Measurements from ENCODE around the gene ERGIC1.

Gene ERGIC1

DNA sequence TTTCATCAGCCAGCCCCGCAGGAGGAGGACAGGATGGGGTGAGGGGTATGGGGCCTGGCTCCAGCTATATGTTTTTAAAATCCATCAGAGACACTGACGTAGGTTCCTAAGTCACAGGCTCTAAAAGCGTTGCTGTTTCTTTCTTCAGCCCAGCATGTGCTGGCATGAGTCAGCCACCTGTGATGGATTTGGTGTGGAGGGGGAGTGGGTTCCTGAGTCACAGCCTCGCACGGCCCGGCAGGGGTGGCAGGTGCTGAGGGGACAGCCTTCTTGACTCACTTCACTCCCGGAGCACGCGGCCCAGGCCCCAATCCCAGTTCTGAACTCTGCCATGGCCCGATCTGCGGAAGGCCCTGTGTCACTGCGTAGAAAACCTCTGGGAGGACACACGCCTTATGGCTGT, 86.4 kb downstream of the ERGIC1 start:
- Histone ChIP-seq H3K27ac (0 out of 2 replicates have a peak overlapping the region, but pooled peaks have one; percentile 18), H3K4me3 (no peak overlapping the region), H4K20me1 (peaks cover 70% of the 10 kb centered on the region), H3K27me3 (no peaks in the 10 kb centered on the region), H3K9me3 (no peaks in the 10 kb centered on the region), H3K4me2 (no peak overlapping the region), H3K4me1 (peaks cover 44% of the 10 kb centered on the region), H3K9ac (no peak overlapping the region; the same call in 1 of the 2 replicates), H3K36me3 (peaks cover 96% of the 10 kb centered on the region)
- no peak for TF ChIP-seq Cebpa-rat (IDR thresholded peaks at IDR 0.05)

DNA sequence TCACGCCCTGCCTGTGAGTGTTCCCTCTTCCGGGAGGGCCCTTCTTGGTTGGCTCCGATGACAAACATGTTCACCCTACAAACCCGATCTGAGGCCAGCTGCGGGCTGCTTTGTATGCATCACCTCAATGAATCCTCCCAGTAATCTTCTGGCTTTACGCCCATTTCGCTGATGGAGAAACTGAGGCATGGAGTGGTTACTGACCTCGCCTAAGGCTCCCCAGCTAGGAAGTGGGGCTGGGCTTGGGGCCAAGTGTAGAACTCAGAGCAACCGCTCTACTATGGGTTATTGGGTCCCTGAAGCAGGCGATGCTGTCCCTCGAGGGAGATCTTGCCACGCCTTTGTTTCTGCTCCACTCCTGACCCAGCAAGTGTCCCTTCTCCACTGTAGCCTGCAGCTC, 86.9 kb downstream of the ERGIC1 start:
- no peak for TF ChIP-seq Cebpa-rat (IDR thresholded peaks at IDR 0.05)
- Histone ChIP-seq H4K20me1 (peaks cover 70% of the 10 kb centered on the region), H3K27ac (no peak overlapping the region), H3K36me3 (peaks cover 96% of the 10 kb centered on the region), H3K4me1 (peaks cover 38% of the 10 kb centered on the region), H3K4me3 (no peak overlapping the region), H3K9me3 (no peaks in the 10 kb centered on the region), H3K9ac (no peak overlapping the region), H3K27me3 (no peaks in the 10 kb centered on the region), H3K4me2 (no peak overlapping the region)

DNA sequence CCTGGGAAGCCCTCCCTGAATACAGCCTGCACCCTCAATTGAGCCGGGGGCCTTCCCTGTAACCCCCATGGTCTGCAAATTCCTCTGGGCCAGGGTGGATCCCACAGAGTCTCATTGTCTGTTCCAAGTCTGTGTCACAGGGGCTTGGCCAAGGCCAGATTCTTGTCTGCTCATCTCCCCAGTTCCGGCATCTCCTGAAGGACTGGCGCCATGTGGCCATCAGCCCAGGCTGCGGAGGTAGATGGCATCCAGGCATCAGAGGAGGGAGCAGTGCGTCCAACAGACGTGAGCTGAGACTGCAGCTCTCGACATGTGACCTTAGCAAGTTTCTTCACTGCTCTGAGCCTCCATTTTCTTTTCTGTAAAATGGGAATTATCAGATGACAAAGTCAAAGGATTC, 87.9 kb downstream of the ERGIC1 start:
- Histone ChIP-seq H4K20me1 (peaks cover 70% of the 10 kb centered on the region), H3K9me3 (no peaks in the 10 kb centered on the region), H3K4me1 (peaks cover 29% of the 10 kb centered on the region), H3K27ac (no peak overlapping the region), H3K4me2 (no peak overlapping the region), H3K9ac (no peak overlapping the region), H3K36me3 (peaks cover 96% of the 10 kb centered on the region), H3K27me3 (no peaks in the 10 kb centered on the region), H3K4me3 (no peak overlapping the region)
- TF ChIP-seq Cebpa-rat (IDR thresholded peaks at IDR 0.05), result no peak

DNA sequence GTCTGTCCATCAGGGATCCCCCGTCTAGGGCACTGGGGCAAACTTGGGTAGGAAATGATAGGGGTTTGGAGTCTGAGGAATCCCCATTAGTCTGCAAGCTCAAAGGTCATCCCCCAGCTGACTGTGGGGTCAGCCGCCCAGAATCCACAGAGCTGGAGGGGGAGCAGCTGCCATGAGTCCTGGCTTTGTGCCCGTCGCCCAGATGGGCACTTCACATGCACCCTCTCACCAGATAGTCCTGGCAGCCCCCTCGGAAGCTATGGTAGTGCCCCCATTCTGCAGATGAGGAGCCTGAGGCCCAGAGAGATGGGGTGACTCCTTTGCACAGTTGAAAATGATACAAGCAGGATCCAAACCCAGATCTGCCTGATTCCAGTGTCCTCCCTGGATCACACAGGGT, 89.5 kb downstream of the ERGIC1 start:
- no peak for TF ChIP-seq Cebpa-rat (IDR thresholded peaks at IDR 0.05)
- no peak overlapping the region for H3K4me3 ChIP-seq

DNA sequence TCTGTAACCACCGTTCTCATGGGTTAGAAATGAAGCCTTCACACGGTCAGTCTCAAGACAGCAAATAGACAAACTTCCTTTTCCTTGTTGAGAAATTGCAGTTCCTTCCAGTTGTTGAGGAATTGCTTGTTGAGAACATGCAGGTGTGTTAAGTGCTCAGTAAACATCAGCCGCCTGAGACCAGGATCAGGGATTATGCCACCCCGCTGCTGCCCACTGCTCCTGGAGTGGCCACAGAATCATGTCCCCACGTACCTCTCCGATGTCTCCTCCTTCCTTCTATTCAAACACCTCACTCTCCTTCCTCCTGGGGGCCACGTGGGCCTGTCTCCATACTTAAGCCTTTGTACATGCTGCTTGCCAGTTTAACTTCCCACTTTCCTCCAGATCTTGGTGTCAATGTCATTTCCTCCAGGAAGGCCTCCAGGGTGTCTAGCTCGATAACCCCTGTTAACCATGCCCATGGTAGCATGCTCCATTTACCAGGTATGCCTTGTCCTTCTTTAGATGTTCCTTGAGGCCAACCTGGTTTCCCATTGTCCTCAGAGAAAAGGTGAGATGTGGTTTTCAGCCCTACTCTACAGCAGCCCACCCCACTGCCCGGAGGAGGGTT, 91.4 kb downstream of the ERGIC1 start:
- peaks cover 92% of the 10 kb centered on the region for H3K36me3 ChIP-seq
- H3K4me1 ChIP-seq, result peaks cover 15% of the 10 kb centered on the region
- no peaks in the 10 kb centered on the region for H3K9me3 ChIP-seq
- no peak for TF ChIP-seq Cebpa-rat (IDR thresholded peaks at IDR 0.05)
- H3K9ac ChIP-seq, result no peak overlapping the region
- H3K4me3 ChIP-seq, result no peak overlapping the region
- peaks cover 55% of the 10 kb centered on the region for H4K20me1 ChIP-seq
- H3K4me2 ChIP-seq, result no peak overlapping the region
- H3K27me3 ChIP-seq, result no peaks in the 10 kb centered on the region
- H3K27ac ChIP-seq, result no peak overlapping the region

More for the DNA sequence above, 89.5 kb downstream of the ERGIC1 start:
- Histone ChIP-seq H3K4me2 (no peak overlapping the region), H4K20me1 (peaks cover 59% of the 10 kb centered on the region), H3K27me3 (no peaks in the 10 kb centered on the region), H3K4me1 (peaks cover 13% of the 10 kb centered on the region), H3K27ac (0 out of 2 replicates have a peak overlapping the region, but pooled peaks have one; percentile 26), H3K9me3 (no peaks in the 10 kb centered on the region), H3K36me3 (peaks cover 98% of the 10 kb centered on the region), H3K9ac (no peak overlapping the region)

DNA sequence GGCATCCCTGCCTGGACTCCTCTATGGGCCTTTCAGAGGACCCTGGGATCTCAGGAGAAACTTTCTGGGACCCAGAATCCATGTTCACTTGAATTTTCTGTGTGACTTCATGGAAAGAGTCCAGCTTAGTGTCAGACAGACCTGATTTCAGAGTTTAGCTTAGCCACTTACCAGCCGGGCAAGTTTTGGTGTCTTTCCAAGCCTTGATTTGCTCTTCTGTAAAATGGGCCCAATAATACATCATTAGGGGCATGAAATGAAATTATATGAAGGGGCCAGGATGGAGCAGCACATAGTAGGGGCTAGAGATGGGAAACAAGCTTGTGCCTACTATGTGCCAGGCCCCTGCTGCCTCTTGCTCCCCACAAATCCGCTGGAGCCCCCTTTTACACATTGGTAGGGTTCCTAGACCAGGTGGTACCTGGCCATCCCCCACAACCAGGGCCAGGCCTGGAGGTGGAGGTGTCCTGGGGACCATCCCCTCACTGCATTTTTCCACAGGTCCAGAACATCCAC, 92.0 kb downstream of the ERGIC1 start:
- no peak overlapping the region for H3K27ac ChIP-seq
- H3K27me3 ChIP-seq, result no peaks in the 10 kb centered on the region
- peaks cover 55% of the 10 kb centered on the region for H4K20me1 ChIP-seq
- no peak overlapping the region for H3K9ac ChIP-seq
- TF ChIP-seq Cebpa-rat (IDR thresholded peaks at IDR 0.05), result no peak
- peaks cover 91% of the 10 kb centered on the region for H3K36me3 ChIP-seq
- H3K9me3 ChIP-seq, result no peaks in the 10 kb centered on the region
- no peak overlapping the region for H3K4me3 ChIP-seq
- no peak overlapping the region for H3K4me2 ChIP-seq
- peaks cover 22% of the 10 kb centered on the region for H3K4me1 ChIP-seq

DNA sequence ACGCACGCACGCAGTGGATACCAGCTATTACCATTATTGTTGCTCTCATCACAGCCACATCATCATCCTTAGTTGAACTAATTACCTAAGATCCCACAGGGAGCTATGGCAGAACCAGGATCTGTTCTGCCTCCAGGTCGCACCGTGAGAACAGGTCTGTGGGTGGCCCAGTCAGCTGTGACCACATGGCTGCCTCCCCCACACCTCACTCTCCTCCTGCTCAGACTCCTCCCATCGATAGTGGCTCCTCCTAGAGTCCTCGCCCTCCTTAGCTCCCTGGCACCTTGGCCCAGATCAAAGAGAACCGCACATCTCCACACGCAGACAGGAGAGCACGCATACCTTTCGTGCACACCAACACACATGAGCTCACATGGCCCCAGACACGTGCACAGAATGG, 92.7 kb downstream of the ERGIC1 start:
- H3K4me1 ChIP-seq, result peaks cover 29% of the 10 kb centered on the region
- no peaks in the 10 kb centered on the region for H3K9me3 ChIP-seq
- no peaks in the 10 kb centered on the region for H3K27me3 ChIP-seq
- H3K36me3 ChIP-seq, result peaks cover 86% of the 10 kb centered on the region
- H3K9ac ChIP-seq, result no peak overlapping the region
- no peak for TF ChIP-seq Cebpa-rat (IDR thresholded peaks at IDR 0.05)
- no peak overlapping the region for H3K4me3 ChIP-seq
- no peak overlapping the region for H3K27ac ChIP-seq
- H3K4me2 ChIP-seq, result no peak overlapping the region
- peaks cover 55% of the 10 kb centered on the region for H4K20me1 ChIP-seq

DNA sequence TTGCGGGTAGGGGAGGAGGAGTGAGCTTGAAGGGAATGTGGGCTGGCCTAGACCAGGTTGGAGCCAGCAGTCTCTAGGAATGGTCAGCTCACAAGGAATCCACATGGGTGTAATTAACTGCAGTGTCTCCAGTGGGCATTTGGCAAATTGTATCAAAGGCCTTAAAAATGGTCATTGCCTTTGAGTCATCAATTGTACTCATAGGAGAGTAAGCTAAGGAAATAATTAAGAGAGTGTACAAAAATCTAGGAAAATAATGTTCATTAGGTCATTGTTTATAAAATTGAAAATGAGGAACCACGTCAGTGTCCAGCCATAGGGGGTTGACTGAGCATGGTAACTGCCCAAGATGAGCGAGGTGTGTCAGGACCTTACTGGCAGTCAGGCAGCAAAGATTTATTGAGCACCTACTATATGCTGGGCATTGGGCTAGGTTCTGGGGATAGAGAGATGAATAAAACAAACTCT, 95.4 kb downstream of the ERGIC1 start:
- H3K27ac ChIP-seq, result no peak overlapping the region
- H3K4me2 ChIP-seq, result no peak overlapping the region
- no peaks in the 10 kb centered on the region for H3K9me3 ChIP-seq
- H3K4me1 ChIP-seq, result peaks cover 39% of the 10 kb centered on the region
- H3K36me3 ChIP-seq, result peaks cover 81% of the 10 kb centered on the region
- no peaks in the 10 kb centered on the region for H3K27me3 ChIP-seq
- TF ChIP-seq Cebpa-rat (IDR thresholded peaks at IDR 0.05), result no peak
- peaks cover 65% of the 10 kb centered on the region for H4K20me1 ChIP-seq
- H3K9ac ChIP-seq, result no peak overlapping the region
- no peak overlapping the region for H3K4me3 ChIP-seq

DNA sequence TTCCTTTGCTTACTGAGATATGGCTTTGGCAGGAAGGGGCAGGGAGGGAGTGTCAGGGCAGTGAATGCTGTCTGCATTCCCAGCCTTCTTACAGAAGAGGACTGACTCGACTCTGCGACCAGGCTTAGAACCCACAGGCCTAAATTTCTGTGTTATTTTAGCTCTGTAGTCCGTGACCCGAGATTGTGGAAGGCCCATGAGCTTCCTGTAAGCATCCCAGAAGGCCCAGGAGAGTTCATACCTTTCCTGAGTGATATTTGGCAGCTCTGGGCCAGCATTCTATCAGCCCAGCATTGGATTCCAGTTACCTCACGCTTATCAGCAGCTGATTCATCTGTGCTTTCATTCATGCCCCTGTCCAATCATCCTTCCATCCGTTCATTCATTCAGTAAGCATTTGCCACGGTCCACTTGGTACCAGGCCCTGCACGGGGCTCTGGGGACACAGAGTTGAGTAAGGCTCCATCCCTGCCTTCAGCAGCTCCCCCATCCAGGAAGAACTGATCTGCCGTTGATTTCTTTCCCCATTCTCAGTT, 97.0 kb downstream of the ERGIC1 start:
- Histone ChIP-seq H3K9me3 (no peaks in the 10 kb centered on the region), H3K4me2 (peak overlapping the region; percentile 71), H3K36me3 (peaks cover 81% of the 10 kb centered on the region), H4K20me1 (peaks cover 60% of the 10 kb centered on the region), H3K4me3 (no peak overlapping the region), H3K27ac (peak overlapping the region; percentile 42), H3K4me1 (peaks cover 39% of the 10 kb centered on the region), H3K27me3 (no peaks in the 10 kb centered on the region), H3K9ac (peak overlapping the region; percentile 66; the same call in 1 of the 2 replicates)
- peak; percentile 20; the same call in 1 of the 2 replicates for TF ChIP-seq Cebpa-rat (IDR thresholded peaks at IDR 0.05)

DNA sequence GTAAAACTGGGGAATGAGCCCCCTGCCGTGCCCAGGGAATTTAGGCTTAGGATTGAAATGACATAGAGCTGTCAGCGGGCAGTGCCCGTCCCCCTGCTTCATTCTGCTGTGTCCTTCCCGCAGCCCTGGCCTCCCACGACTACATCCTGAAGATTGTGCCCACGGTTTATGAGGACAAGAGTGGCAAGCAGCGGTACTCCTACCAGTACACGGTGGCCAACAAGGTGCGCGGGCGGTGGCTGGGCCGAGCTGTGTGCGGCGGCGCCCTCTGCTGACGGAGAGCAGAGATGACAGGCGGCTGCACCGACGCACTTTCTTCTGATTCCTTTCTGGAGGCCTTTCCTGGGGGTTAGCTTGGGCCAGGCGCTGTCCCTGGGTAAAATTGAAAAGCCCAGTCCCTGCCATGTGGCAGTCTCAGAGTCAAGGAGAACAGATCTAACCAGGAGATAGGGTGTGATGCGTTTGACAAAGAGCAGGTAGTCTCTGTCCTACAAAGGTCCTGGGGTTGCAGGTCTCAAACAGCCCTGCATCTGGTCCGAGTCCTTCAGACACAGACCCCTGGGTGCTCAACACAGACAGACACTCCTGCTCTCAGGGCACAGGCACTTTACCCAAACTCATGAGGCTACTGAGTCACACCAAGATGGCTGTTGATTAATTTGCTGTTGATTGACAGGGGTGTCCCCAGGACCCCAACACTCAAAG, 98.4 kb downstream of the ERGIC1 start:
- Histone ChIP-seq H3K4me2 (no peak overlapping the region; the same call in 1 of the 2 replicates), H3K36me3 (peaks cover 81% of the 10 kb centered on the region), H3K4me1 (peaks cover 39% of the 10 kb centered on the region), H3K27me3 (no peaks in the 10 kb centered on the region), H4K20me1 (peaks cover 55% of the 10 kb centered on the region), H3K4me3 (no peak overlapping the region), H3K9ac (no peak overlapping the region), H3K27ac (0 out of 2 replicates have a peak overlapping the region, but pooled peaks have one; percentile 18), H3K9me3 (no peaks in the 10 kb centered on the region)
- no peak for TF ChIP-seq Cebpa-rat (IDR thresholded peaks at IDR 0.05)
